Suprapubic skin (tissue), 4 donors: ENCODE measurements around the gene KIF3C. TPM values are rescaled to one million over a fixed set of nuclear protein-coding genes. Genes with fewer than 3 reads are reported as not detected.

Source experiments
- DNase-seq, 2 donors: peaks; one replicate each; pipeline ENCODE4 v3.0.0-alpha.2; 2019; ENCODE audit warnings: low spot score in 2 of 2
- H3K27ac ChIP-seq: fragments of 200-600 bp; sonication (generic); one replicate; pipeline ENCODE4 v1.5.1; 2019
- H3K27me3 ChIP-seq: fragments of 200-600 bp; sonication (generic); one replicate; pipeline ENCODE4 v1.5.1; 2019
- H3K36me3 ChIP-seq: fragments of 200-600 bp; sonication (generic); one replicate; pipeline ENCODE4 v1.5.1; 2019
- H3K4me1 ChIP-seq: fragments of 200-600 bp; sonication (generic); one replicate; pipeline ENCODE4 v1.5.1; 2019
- H3K4me3 ChIP-seq: fragments of 200-600 bp; sonication (generic); one replicate; pipeline ENCODE4 v1.5.1; 2019; ENCODE audit warnings: mild to moderate bottlenecking
- H3K9me3 ChIP-seq: fragments of 200-600 bp; sonication (generic); one replicate; pipeline ENCODE4 v1.5.1; 2019
- EP300 ChIP-seq: sonication (generic); formaldehyde crosslinking; IDR thresholded peaks from one replicate; pipeline ENCODE4 v1.6.1; 2017; ENCODE audit warnings: antibody characterized with exemption
- POLR2A ChIP-seq, 2 donors: fragments of 450-650 bp; IDR thresholded peaks; one replicate each; pipeline ENCODE4 v1.6.1; 2017; ENCODE audit warnings: antibody characterized with exemption in 2 of 2, mild to moderate bottlenecking in 2 of 2, moderate library complexity in 2 of 2
- POLR2AphosphoS5 ChIP-seq, 3 donors: sonication (generic); formaldehyde crosslinking; IDR thresholded peaks; one replicate each; pipeline ENCODE4 v1.6.1; 2017; ENCODE audit warnings: antibody characterized with exemption in 3 of 3
- WGBS: methylation state at CpG from one replicate; pipeline ENCODE4 v1.1.5; 2018; 5-methylcytosine and 5-hydroxymethylcytosine counted together
- total RNA-seq, 4 donors: library from RNA; depleted of rRNA; stranded (reverse); fragments of >200 nt; gene quantifications; one replicate each; pipeline ENCODE4 v1.1.0, GENCODE V29; 2016
- TF ChIP-seq, protein P1 (sequence below), 2 donors: fragments of 200-600 bp in 1 of 2; fragments of 450-650 bp in 1 of 2; sonication (generic) in 1 of 2; IDR thresholded peaks; one replicate each; pipeline ENCODE4 v1.5.1; 2016 to 2019; ENCODE audit warnings: antibody characterized with exemption in 2 of 2, mild to moderate bottlenecking in 1 of 2, moderate library complexity in 1 of 2

KIF3C gene
- total RNA-seq, 4 donors from 2014 or later, result 3.2 to 5.8 (median 4.7) TPM

DNA sequence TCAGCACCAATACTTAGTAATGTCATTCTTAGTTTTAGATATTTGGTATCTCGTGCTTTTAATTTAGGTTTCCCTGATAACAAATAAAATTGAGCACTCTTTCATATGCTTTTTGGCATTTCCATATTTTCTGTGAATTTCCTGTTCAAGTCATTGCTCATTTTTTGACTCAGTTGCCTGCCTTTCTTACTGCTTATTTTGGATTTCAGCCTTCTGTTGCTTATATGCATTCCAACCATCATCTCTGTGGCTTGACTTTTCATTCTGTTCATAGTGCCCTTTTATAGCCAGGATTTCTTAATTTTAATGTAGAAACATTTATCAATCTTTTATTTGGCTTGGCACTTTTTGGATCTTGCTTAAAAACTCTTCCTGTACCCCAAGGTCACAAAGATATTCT is 14.5 kb upstream of the KIF3C start:
- H3K9me3 ChIP-seq, result no peaks in the 10 kb centered on the region
- H3K27ac ChIP-seq, result no peak overlapping the region
- no peak for TF ChIP-seq EP300
- no peak for TF ChIP-seq POLR2A (IDR thresholded peaks at IDR 0.05)
- TF ChIP-seq, protein P1, sequence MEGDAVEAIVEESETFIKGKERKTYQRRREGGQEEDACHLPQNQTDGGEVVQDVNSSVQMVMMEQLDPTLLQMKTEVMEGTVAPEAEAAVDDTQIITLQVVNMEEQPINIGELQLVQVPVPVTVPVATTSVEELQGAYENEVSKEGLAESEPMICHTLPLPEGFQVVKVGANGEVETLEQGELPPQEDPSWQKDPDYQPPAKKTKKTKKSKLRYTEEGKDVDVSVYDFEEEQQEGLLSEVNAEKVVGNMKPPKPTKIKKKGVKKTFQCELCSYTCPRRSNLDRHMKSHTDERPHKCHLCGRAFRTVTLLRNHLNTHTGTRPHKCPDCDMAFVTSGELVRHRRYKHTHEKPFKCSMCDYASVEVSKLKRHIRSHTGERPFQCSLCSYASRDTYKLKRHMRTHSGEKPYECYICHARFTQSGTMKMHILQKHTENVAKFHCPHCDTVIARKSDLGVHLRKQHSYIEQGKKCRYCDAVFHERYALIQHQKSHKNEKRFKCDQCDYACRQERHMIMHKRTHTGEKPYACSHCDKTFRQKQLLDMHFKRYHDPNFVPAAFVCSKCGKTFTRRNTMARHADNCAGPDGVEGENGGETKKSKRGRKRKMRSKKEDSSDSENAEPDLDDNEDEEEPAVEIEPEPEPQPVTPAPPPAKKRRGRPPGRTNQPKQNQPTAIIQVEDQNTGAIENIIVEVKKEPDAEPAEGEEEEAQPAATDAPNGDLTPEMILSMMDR (IDR thresholded peaks at IDR 0.05), result no peak
- no peak for TF ChIP-seq POLR2AphosphoS5 (IDR thresholded peaks at IDR 0.05)
- no peak overlapping the region for H3K4me3 ChIP-seq
- DNase-seq, result no peak
- no peaks in the 10 kb centered on the region for H3K36me3 ChIP-seq
- 91% methylated on average over 1 of the region's 1 CpG for WGBS
- peaks cover 37% of the 10 kb centered on the region for H3K4me1 ChIP-seq
- H3K27me3 ChIP-seq, result no peaks in the 10 kb centered on the region

DNA sequence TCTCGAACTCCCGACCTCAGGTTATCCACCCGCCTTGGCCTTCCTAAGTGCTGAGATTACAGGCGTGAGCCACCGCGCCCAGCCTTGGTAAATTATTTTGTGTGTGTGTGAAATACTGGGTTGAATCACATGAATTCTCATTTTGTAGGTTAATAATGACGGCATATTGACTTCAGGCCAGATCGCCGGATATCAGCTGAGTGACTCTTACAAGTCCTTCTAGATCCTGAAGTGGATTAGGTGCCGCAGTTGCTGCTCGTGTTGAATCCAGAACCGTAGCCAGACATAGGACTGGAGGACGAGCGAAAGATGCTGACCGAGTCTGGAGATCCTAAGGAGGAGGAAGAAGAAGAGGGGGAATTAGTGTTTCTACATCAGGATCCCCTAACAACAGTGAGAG is 12.2 kb upstream of the KIF3C start:
- Histone ChIP-seq H3K27me3 (no peaks in the 10 kb centered on the region), H3K27ac (no peak overlapping the region), H3K4me3 (no peak overlapping the region), H3K4me1 (peaks cover 21% of the 10 kb centered on the region), H3K36me3 (no peaks in the 10 kb centered on the region), H3K9me3 (no peaks in the 10 kb centered on the region)
- WGBS, result 93% methylated on average over 15 of the region's 15 CpGs
- no peak for DNase-seq
- TF ChIP-seq POLR2A (IDR thresholded peaks at IDR 0.05), result no peak

DNA sequence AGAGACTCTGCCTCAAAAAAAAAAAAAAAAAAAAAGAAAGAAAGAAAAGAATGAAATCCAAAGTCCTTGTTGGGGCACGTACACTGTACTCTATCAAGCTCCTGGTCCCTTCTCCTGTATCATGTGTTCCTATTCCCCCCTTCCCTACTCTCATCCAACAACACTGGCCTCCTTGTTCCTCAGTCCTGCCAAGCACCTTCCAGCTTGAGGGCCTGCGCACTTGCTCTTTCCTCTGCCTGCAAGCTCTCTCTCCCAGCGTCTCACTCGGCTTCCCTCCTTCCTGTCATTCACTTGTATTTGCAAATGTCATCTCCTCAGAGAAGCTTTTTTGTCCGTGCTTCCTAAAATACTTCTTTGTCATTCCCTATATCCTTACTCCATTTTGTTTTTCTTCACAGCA is 10.8 kb upstream of the KIF3C start:
- H3K9me3 ChIP-seq, result no peaks in the 10 kb centered on the region
- DNase-seq, result no peak
- no peak for TF ChIP-seq POLR2A (IDR thresholded peaks at IDR 0.05)
- TF ChIP-seq POLR2AphosphoS5 (IDR thresholded peaks at IDR 0.05), result no peak
- TF ChIP-seq, protein P1 (IDR thresholded peaks at IDR 0.05), result no peak
- no peak for TF ChIP-seq EP300
- no peak overlapping the region for H3K27ac ChIP-seq
- no peaks in the 10 kb centered on the region for H3K27me3 ChIP-seq
- H3K4me1 ChIP-seq, result peaks cover 19% of the 10 kb centered on the region
- H3K36me3 ChIP-seq, result no peaks in the 10 kb centered on the region
- no peak overlapping the region for H3K4me3 ChIP-seq
- WGBS, result 87% methylated on average over 5 of the region's 5 CpGs

DNA sequence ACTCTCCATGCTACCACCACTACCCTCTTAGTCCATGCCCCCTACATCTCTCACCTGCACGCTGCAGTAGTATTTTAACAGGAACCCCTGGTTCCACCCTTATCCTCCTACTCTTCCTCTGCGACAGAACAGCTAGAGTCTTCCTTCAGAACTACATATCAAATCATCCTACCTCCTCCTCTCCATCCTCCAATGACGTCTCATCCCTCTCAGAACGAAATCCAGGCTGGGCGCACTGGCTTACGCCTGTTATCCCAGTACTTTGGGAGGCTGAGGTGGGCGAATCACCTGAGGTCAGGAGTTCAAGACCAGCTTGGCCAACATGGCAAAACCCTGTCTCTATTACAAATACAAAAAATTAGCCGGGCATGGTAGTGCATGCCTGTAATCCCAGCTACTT is 10.3 kb upstream of the KIF3C start:
- WGBS, result 90% methylated on average over 8 of the region's 8 CpGs
- TF ChIP-seq, protein P1 (IDR thresholded peaks at IDR 0.05), result no peak
- TF ChIP-seq POLR2A (IDR thresholded peaks at IDR 0.05), result no peak
- no peak for TF ChIP-seq POLR2AphosphoS5 (IDR thresholded peaks at IDR 0.05)
- no peak for TF ChIP-seq EP300
- peaks cover 15% of the 10 kb centered on the region for H3K4me1 ChIP-seq
- H3K36me3 ChIP-seq, result no peaks in the 10 kb centered on the region
- H3K27ac ChIP-seq, result no peak overlapping the region
- H3K9me3 ChIP-seq, result no peaks in the 10 kb centered on the region
- H3K4me3 ChIP-seq, result no peak overlapping the region
- no peak for DNase-seq
- no peaks in the 10 kb centered on the region for H3K27me3 ChIP-seq

DNA sequence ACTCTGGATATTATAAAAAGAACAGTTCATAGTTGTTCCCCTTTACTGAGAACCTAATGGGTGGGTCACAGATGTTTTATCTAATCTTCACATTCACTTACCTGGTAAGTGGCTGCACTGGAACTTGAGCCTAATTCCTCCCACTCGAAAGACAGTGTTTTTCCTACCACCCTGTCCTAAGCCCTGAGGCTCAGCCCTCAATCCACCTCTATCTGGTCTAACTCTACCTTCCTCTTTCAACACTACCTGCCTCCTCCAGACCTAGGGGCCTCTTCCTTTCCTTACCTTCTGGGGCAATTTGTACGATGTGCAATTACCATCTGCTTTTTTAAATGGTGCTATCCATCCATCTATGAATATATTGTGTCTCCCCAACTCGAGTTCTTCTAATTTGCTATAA is 9.7 kb upstream of the KIF3C start:
- no peaks in the 10 kb centered on the region for H3K36me3 ChIP-seq
- DNase-seq, result no peak
- 52% methylated on average over 3 of the region's 3 CpGs for WGBS
- H3K9me3 ChIP-seq, result no peaks in the 10 kb centered on the region
- no peak overlapping the region for H3K4me3 ChIP-seq
- H3K27me3 ChIP-seq, result no peaks in the 10 kb centered on the region
- H3K27ac ChIP-seq, result peak overlapping the region; percentile 7
- TF ChIP-seq, protein P1 (IDR thresholded peaks at IDR 0.05), result no peak
- H3K4me1 ChIP-seq, result peaks cover 15% of the 10 kb centered on the region

DNA sequence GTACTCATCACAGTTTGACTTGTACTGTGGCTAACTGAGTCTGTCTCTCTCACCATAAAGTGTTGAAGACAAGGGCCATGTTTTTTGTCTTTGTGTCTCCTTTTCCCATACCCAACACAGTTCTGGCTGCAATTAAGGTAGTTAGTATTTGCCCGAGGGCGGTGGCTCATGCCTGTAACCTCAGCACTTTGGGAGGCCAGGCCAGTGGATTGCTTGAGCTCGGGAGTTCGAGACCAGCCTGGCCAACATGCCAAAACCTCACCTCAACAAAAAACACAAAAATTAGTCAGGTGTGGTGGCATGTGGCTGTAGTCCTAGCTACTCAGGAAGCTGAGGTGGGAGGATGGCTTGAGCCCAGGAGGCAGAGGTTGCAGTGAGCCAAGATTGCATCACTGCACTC is 6.9 kb upstream of the KIF3C start:
- H3K27me3 ChIP-seq, result no peaks in the 10 kb centered on the region
- peaks cover 15% of the 10 kb centered on the region for H3K4me1 ChIP-seq
- H3K36me3 ChIP-seq, result no peaks in the 10 kb centered on the region
- no peak overlapping the region for H3K27ac ChIP-seq
- TF ChIP-seq POLR2AphosphoS5 (IDR thresholded peaks at IDR 0.05), result no peak
- TF ChIP-seq POLR2A (IDR thresholded peaks at IDR 0.05), result no peak
- TF ChIP-seq, protein P1 (IDR thresholded peaks at IDR 0.05), result no peak
- no peak for TF ChIP-seq EP300
- no peaks in the 10 kb centered on the region for H3K9me3 ChIP-seq
- no peak overlapping the region for H3K4me3 ChIP-seq
- 89% methylated on average over 4 of the region's 4 CpGs for WGBS
- no peak for DNase-seq
